SHP77 treated with DMSO at 0.1 percent for 48 hours (cell line): ENCODE results near the gene DAGLB.
"Not testable (repeated sequence)": the region's sequence is repeated elsewhere in the genome, so short reads cannot be mapped to it uniquely, and the experiment has no call there.

Experiments used
- DNase-seq: peaks from one replicate; lab custom pipeline; 2025; lab: John Stamatoyannopoulos, UW

Gene DAGLB

GRCh38 chr7:6430271-6430940, 17.3 kb downstream of the DAGLB start:
- DNase-seq, result no peak

- DNase-seq, result no peak
Observed at GRCh38 chr7:6425948-6426347, 21.8 kb downstream of the DAGLB start.

GRCh38 chr7:6423942-6424701, 23.6 kb downstream of the DAGLB start:
- no peak for DNase-seq

- DNase-seq, result no peak
Observed at GRCh38 chr7:6422926-6423632, 24.7 kb downstream of the DAGLB start.

- no peak for DNase-seq
Observed at GRCh38 chr7:6422095-6422494, 25.7 kb downstream of the DAGLB start.

- DNase-seq, result no peak
Observed at GRCh38 chr7:6420680-6421079, 27.1 kb downstream of the DAGLB start.

- DNase-seq, result no peak
Observed at GRCh38 chr7:6419310-6419773, 28.4 kb downstream of the DAGLB start.

- DNase-seq, result no peak
Observed at GRCh38 chr7:6417408-6417807, 30.3 kb downstream of the DAGLB start.

GRCh38 chr7:6416516-6417145, 31.1 kb downstream of the DAGLB start:
- no peak for DNase-seq

GRCh38 chr7:6413637-6414036, 34.1 kb downstream of the DAGLB start:
- DNase-seq, result no peak

GRCh38 chr7:6409944-6410693, 37.6 kb downstream of the DAGLB start:
- no peak for DNase-seq

- DNase-seq, result no peak
Observed at GRCh38 chr7:6409091-6409490, 38.7 kb downstream of the DAGLB start.

- no peak for DNase-seq
Observed at GRCh38 chr7:6407434-6407833, 40.3 kb downstream of the DAGLB start.

GRCh38 chr7:6406121-6406520, 41.6 kb downstream of the DAGLB start:
- DNase-seq, result no peak

GRCh38 chr7:6403907-6404306, 43.8 kb downstream of the DAGLB start:
- no peak for DNase-seq

GRCh38 chr7:6402741-6403140, 45.0 kb downstream of the DAGLB start:
- DNase-seq, result no peak

- no peak for DNase-seq
Observed at GRCh38 chr7:6402041-6402440, 45.7 kb downstream of the DAGLB start.

GRCh38 chr7:6401536-6401935, 46.2 kb downstream of the DAGLB start:
- DNase-seq, result no peak

GRCh38 chr7:6400243-6401105, 47.3 kb downstream of the DAGLB start:
- not testable (repeated sequence) for DNase-seq

- DNase-seq, result no peak
Observed at GRCh38 chr7:6399351-6399750, 48.4 kb downstream of the DAGLB start.

GRCh38 chr7:6398943-6399342, 48.8 kb downstream of the DAGLB start:
- no peak for DNase-seq
